ENCODE results near the gene CFDP1.

DNA sequence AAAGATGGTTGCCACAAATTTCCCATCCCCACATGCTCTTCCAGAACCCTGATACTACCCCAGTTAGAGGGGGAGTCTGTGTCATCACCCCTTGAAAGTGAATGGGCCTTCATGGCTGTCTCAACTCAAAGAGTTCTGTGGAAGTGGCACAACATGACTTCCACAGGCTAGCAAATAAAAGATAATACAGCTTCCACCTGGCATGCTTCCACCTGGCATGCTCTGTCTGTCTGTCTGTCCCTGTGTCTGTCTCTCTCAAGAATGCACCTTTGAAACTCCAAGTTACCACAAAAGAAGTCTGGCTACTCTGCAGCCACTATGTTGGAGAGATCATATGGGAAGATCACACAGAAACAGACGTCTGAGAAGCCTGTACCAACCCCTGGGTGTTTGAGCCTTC is 35.0 kb downstream of the CFDP1 start:
- TF ChIP-seq ZNF555 (tag by site-specific recombination; conservative IDR thresholded peaks at IDR 0.05) (no peak), ZNF274 (IDR thresholded peaks at IDR 0.05; ENCODE audit: low read length) (no peak), ZNF274 (tag by site-specific recombination; IDR thresholded peaks at IDR 0.05; ENCODE audit: borderline replicate concordance) (no peak), ZNF10 (tag by site-specific recombination; IDR thresholded peaks at IDR 0.05) (no peak), ZNF785 (tag by site-specific recombination; IDR thresholded peaks at IDR 0.05) (no peak), ZNF175 (tag by site-specific recombination; IDR thresholded peaks at IDR 0.05) (no peak), GLI4 (tag by site-specific recombination; IDR thresholded peaks at IDR 0.05) (no peak), ZNF473 (tag by site-specific recombination; IDR thresholded peaks at IDR 0.05) (no peak), YY1 (tag by site-specific recombination; IDR thresholded peaks at IDR 0.05) (no peak), MZF1 (tag by site-specific recombination; IDR thresholded peaks at IDR 0.05; ENCODE audit: borderline replicate concordance) (no peak)
- TF ChIP-seq, protein P1, sequence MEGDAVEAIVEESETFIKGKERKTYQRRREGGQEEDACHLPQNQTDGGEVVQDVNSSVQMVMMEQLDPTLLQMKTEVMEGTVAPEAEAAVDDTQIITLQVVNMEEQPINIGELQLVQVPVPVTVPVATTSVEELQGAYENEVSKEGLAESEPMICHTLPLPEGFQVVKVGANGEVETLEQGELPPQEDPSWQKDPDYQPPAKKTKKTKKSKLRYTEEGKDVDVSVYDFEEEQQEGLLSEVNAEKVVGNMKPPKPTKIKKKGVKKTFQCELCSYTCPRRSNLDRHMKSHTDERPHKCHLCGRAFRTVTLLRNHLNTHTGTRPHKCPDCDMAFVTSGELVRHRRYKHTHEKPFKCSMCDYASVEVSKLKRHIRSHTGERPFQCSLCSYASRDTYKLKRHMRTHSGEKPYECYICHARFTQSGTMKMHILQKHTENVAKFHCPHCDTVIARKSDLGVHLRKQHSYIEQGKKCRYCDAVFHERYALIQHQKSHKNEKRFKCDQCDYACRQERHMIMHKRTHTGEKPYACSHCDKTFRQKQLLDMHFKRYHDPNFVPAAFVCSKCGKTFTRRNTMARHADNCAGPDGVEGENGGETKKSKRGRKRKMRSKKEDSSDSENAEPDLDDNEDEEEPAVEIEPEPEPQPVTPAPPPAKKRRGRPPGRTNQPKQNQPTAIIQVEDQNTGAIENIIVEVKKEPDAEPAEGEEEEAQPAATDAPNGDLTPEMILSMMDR (tag by site-specific recombination; IDR thresholded peaks at IDR 0.05): no peak
- TF ChIP-seq, protein P2, sequence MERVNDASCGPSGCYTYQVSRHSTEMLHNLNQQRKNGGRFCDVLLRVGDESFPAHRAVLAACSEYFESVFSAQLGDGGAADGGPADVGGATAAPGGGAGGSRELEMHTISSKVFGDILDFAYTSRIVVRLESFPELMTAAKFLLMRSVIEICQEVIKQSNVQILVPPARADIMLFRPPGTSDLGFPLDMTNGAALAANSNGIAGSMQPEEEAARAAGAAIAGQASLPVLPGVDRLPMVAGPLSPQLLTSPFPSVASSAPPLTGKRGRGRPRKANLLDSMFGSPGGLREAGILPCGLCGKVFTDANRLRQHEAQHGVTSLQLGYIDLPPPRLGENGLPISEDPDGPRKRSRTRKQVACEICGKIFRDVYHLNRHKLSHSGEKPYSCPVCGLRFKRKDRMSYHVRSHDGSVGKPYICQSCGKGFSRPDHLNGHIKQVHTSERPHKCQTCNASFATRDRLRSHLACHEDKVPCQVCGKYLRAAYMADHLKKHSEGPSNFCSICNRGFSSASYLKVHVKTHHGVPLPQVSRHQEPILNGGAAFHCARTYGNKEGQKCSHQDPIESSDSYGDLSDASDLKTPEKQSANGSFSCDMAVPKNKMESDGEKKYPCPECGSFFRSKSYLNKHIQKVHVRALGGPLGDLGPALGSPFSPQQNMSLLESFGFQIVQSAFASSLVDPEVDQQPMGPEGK (tag by site-specific recombination; IDR thresholded peaks at IDR 0.05): no peak
- TF ChIP-seq, protein P3, sequence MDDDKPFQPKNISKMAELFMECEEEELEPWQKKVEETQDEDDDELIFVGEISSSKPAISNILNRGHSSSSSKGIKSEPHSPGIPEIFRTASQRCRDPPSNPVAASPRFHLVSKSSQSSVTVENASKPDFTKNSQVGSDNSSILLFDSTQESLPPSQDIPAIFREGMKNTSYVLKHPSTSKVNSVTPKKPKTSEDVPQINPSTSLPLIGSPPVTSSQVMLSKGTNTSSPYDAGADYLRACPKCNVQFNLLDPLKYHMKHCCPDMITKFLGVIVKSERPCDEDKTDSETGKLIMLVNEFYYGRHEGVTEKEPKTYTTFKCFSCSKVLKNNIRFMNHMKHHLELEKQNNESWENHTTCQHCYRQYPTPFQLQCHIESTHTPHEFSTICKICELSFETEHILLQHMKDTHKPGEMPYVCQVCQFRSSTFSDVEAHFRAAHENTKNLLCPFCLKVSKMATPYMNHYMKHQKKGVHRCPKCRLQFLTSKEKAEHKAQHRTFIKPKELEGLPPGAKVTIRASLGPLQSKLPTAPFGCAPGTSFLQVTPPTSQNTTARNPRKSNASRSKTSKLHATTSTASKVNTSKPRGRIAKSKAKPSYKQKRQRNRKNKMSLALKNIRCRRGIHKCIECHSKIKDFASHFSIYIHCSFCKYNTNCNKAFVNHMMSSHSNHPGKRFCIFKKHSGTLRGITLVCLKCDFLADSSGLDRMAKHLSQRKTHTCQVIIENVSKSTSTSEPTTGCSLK (tag by site-specific recombination; IDR thresholded peaks at IDR 0.05): no peak
- TF ChIP-seq, protein P4, sequence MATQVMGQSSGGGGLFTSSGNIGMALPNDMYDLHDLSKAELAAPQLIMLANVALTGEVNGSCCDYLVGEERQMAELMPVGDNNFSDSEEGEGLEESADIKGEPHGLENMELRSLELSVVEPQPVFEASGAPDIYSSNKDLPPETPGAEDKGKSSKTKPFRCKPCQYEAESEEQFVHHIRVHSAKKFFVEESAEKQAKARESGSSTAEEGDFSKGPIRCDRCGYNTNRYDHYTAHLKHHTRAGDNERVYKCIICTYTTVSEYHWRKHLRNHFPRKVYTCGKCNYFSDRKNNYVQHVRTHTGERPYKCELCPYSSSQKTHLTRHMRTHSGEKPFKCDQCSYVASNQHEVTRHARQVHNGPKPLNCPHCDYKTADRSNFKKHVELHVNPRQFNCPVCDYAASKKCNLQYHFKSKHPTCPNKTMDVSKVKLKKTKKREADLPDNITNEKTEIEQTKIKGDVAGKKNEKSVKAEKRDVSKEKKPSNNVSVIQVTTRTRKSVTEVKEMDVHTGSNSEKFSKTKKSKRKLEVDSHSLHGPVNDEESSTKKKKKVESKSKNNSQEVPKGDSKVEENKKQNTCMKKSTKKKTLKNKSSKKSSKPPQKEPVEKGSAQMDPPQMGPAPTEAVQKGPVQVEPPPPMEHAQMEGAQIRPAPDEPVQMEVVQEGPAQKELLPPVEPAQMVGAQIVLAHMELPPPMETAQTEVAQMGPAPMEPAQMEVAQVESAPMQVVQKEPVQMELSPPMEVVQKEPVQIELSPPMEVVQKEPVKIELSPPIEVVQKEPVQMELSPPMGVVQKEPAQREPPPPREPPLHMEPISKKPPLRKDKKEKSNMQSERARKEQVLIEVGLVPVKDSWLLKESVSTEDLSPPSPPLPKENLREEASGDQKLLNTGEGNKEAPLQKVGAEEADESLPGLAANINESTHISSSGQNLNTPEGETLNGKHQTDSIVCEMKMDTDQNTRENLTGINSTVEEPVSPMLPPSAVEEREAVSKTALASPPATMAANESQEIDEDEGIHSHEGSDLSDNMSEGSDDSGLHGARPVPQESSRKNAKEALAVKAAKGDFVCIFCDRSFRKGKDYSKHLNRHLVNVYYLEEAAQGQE (tag by site-specific recombination; IDR thresholded peaks at IDR 0.05): no peak
- TF ChIP-seq, protein P5, sequence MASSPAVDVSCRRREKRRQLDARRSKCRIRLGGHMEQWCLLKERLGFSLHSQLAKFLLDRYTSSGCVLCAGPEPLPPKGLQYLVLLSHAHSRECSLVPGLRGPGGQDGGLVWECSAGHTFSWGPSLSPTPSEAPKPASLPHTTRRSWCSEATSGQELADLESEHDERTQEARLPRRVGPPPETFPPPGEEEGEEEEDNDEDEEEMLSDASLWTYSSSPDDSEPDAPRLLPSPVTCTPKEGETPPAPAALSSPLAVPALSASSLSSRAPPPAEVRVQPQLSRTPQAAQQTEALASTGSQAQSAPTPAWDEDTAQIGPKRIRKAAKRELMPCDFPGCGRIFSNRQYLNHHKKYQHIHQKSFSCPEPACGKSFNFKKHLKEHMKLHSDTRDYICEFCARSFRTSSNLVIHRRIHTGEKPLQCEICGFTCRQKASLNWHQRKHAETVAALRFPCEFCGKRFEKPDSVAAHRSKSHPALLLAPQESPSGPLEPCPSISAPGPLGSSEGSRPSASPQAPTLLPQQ (tag by site-specific recombination; IDR thresholded peaks at IDR 0.05): no peak
